ENCODE measurements around the gene LETM1. TPM values are rescaled to one million over a fixed set of nuclear protein-coding genes. Genes with fewer than 3 reads are reported as not detected.

The LETM1 gene
- total and polyA plus RNA-seq, 10 donors: 6.5 to 47.7 (median 34.7) TPM

- Histone ChIP-seq H3K4me3 (no peak overlapping the region), H3K9me3 (no peaks in the 10 kb centered on the region), H3K36me3 (peaks cover 0 to 72% (median 49%) of the 10 kb centered on the region in 6 donors), H3K27me3 (replicated peaks in 1 of 7) (no peaks in the 10 kb centered on the region), H3K27ac (no peak overlapping the region), H3K4me1 (peaks cover 0 to 5% (median 0%) of the 10 kb centered on the region in 6 donors)
- DNase-seq: no peak
- WGBS, 5 donors: 90 to 96% (median 94%) methylated on average over 11 of the region's 11 CpGs
- intact Hi-C loops (cut with DNase I; ENCODE audit: low total_unique reads): loop anchor here (5.0 kb wide), 1 partner anchor 65 kb away; no protein-coding TSS in a partner anchor
- TF ChIP-seq POLR2AphosphoS5 (IDR thresholded peaks at IDR 0.05) (peak in 1 of 3 donors; percentile 5), POLR2A (IDR thresholded peaks at IDR 0.05) (no peak)
Observed at GRCh38 chr4:1812720-1813119, 43.2 kb downstream of the LETM1 start.

GRCh38 chr4:1810765-1811164 lies 45.2 kb downstream of the LETM1 start:
- TF ChIP-seq POLR2A (IDR thresholded peaks at IDR 0.05) (no peak), POLR2AphosphoS5 (IDR thresholded peaks at IDR 0.05) (no peak)
- Histone ChIP-seq H3K9me3 (no peaks in the 10 kb centered on the region), H3K27me3 (replicated peaks in 1 of 7) (no peaks in the 10 kb centered on the region), H3K36me3 (peaks cover 0 to 52% (median 30%) of the 10 kb centered on the region in 6 donors), H3K4me1 (peaks cover 0 to 4% (median 0%) of the 10 kb centered on the region in 6 donors), H3K27ac (no peak overlapping the region), H3K4me3 (no peak overlapping the region)
- DNase-seq: no peak
- intact Hi-C loops (cut with DNase I; ENCODE audit: low total_unique reads): loop anchor here (5.0 kb wide), 1 partner anchor 63 kb away; no protein-coding TSS in a partner anchor
- 91 to 99% (median 96%) methylated on average over 6 to 10 of the region's 10 CpGs for WGBS, 5 donors

- peak; percentile 89 for DNase-seq
- Histone ChIP-seq H3K36me3 (peaks cover 0 to 44% (median 22%) of the 10 kb centered on the region in 6 donors), H3K9me3 (no peaks in the 10 kb centered on the region), H3K4me3 (no peak overlapping the region), H3K27ac (no peak overlapping the region), H3K27me3 (replicated peaks in 1 of 7) (no peaks in the 10 kb centered on the region), H3K4me1 (peaks cover 0 to 4% (median 0%) of the 10 kb centered on the region in 6 donors)
- TF ChIP-seq CTCF (IDR thresholded peaks at IDR 0.05 in 8 of 11, conservative IDR thresholded peaks at IDR 0.05 in 3 of 11) (peak; percentile 42 to 90 (median 82)), POLR2A (IDR thresholded peaks at IDR 0.05) (no peak), POLR2AphosphoS5 (IDR thresholded peaks at IDR 0.05) (peak in 2 of 3 donors; percentile 42 to 73)
- 15 to 31% (median 29%) methylated on average over 4 to 15 of the region's 15 CpGs for WGBS, 5 donors
- intact Hi-C loops (cut with DNase I; ENCODE audit: low total_unique reads): loop anchor here (5.0 kb wide), 1 partner anchor 63 kb away; no protein-coding TSS in a partner anchor
Observed at GRCh38 chr4:1809754-1810502, 46.0 kb downstream of the LETM1 start.

GRCh38 chr4:1808851-1809753 lies 46.9 kb downstream of the LETM1 start:
- peaks cover 0 to 36% (median 14%) of the 10 kb centered on the region in 6 donors for H3K36me3 ChIP-seq
- H3K9me3 ChIP-seq: no peaks in the 10 kb centered on the region
- no peak overlapping the region for H3K4me3 ChIP-seq
- H3K4me1 ChIP-seq: peaks cover 0 to 4% (median 0%) of the 10 kb centered on the region in 6 donors
- H3K27me3 ChIP-seq (replicated peaks in 1 of 7): no peaks in the 10 kb centered on the region
- no peak overlapping the region for H3K27ac ChIP-seq
- TF ChIP-seq POLR2A (IDR thresholded peaks at IDR 0.05): no peak
- no peak for TF ChIP-seq POLR2AphosphoS5 (IDR thresholded peaks at IDR 0.05)
- TF ChIP-seq CTCF (IDR thresholded peaks at IDR 0.05 in 8 of 11, conservative IDR thresholded peaks at IDR 0.05 in 3 of 11): no peak
- no peak for DNase-seq
- intact Hi-C loops (cut with DNase I; ENCODE audit: low total_unique reads): no loop called here
- WGBS, 5 donors: 84 to 92% (median 87%) methylated on average over 9 to 11 of the region's 11 CpGs
